Measurements from ENCODE around the gene DPH1. TPM values are rescaled to one million over a fixed set of nuclear protein-coding genes. Genes with fewer than 3 reads are reported as not detected.

DPH1 gene
- polyA plus RNA-seq, 1 of the 3 experiments (the other 2 are of a cell fraction) = 36.2 TPM

DNA sequence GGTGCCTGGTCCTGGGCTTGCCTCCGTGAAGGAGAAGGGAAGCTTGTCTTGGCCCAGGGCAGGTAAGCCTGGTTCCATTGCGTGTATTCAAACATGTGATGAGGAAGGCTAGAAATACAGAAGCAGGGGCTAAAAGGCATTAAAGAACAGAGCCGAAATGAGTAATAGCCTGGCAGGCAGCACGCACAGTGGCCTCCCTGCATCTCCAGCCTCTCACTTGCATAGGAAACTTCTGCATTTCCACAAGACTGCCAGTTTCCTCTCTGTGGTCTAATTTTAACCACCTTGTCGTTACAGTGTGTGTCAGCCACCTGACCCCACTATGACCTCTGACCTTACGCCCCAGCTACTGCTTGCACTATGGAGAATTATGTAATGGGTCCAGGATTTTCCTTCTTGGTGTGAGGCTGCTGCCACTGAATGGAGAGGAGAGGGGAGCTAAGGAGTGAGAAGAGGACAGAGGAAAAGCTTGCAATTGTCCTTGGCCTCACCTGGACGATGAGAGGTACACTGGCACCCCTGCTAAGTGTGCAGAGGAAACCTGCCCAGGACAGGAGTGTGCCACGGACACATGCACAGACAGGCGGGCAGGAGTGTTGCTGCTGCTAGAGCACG is 57.8 kb downstream of the DPH1 start:
- Histone ChIP-seq H2AFZ (ENCODE audit: low read depth) (no peak overlapping the region), H3K36me3 (replicated peaks in 1 of 2; ENCODE audit: control insufficient read depth in 1 of 2, insufficient read depth in 2 of 2, low read length in 1 of 2) (peaks cover 0 to 1% of the 10 kb centered on the region in 2 experiments), H3K27me3 (ENCODE audit: insufficient read depth) (no peaks in the 10 kb centered on the region), H4K20me1 (ENCODE audit: insufficient read depth) (no peaks in the 10 kb centered on the region), H3K4me3 (ENCODE audit: low read depth in 2 of 2, low read length in 1 of 2) (no peak overlapping the region), H3K4me1 (ENCODE audit: control insufficient read depth in 1 of 2, insufficient read depth in 2 of 2, low read depth in 1 of 2, low read length in 1 of 2) (peaks cover 28 to 78% of the 10 kb centered on the region in 2 experiments), H3F3A (replicated peaks; ENCODE audit: insufficient read depth) (peaks cover 22% of the 10 kb centered on the region), H3K27ac (ENCODE audit: low read depth in 2 of 2, low read length in 1 of 2) (peak overlapping the region in 1 of 2 experiments; percentile 2; a peak in 1 of 4 replicates), H3K9ac (no peak overlapping the region), H3K9me3 (no peaks in the 10 kb centered on the region), H3K9me2 (no peaks in the 10 kb centered on the region), H3K79me2 (ENCODE audit: insufficient read depth) (peaks cover 6% of the 10 kb centered on the region; the same call in 1 of the 2 replicates), H3K4me2 (no peak overlapping the region)
- 85% methylated on average over 9 of the region's 10 CpGs for WGBS (ENCODE audit: low lambda C conversion rate)
- no peak for DNase-seq
- TF ChIP-seq, protein P1, sequence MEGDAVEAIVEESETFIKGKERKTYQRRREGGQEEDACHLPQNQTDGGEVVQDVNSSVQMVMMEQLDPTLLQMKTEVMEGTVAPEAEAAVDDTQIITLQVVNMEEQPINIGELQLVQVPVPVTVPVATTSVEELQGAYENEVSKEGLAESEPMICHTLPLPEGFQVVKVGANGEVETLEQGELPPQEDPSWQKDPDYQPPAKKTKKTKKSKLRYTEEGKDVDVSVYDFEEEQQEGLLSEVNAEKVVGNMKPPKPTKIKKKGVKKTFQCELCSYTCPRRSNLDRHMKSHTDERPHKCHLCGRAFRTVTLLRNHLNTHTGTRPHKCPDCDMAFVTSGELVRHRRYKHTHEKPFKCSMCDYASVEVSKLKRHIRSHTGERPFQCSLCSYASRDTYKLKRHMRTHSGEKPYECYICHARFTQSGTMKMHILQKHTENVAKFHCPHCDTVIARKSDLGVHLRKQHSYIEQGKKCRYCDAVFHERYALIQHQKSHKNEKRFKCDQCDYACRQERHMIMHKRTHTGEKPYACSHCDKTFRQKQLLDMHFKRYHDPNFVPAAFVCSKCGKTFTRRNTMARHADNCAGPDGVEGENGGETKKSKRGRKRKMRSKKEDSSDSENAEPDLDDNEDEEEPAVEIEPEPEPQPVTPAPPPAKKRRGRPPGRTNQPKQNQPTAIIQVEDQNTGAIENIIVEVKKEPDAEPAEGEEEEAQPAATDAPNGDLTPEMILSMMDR (IDR thresholded peaks at IDR 0.05) = no peak
- TF ChIP-seq, protein P2, sequence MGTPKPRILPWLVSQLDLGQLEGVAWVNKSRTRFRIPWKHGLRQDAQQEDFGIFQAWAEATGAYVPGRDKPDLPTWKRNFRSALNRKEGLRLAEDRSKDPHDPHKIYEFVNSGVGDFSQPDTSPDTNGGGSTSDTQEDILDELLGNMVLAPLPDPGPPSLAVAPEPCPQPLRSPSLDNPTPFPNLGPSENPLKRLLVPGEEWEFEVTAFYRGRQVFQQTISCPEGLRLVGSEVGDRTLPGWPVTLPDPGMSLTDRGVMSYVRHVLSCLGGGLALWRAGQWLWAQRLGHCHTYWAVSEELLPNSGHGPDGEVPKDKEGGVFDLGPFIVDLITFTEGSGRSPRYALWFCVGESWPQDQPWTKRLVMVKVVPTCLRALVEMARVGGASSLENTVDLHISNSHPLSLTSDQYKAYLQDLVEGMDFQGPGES (IDR thresholded peaks at IDR 0.05; ENCODE audit: low read depth, low read length) = no peak
- TF ChIP-seq SIN3A (IDR thresholded peaks at IDR 0.05; ENCODE audit: borderline replicate concordance, low read depth, low read length) (no peak), GABPA (IDR thresholded peaks at IDR 0.05; ENCODE audit: low read depth) (no peak), FOXM1 (IDR thresholded peaks at IDR 0.05; ENCODE audit: low read depth) (no peak), YY1 (IDR thresholded peaks at IDR 0.05; ENCODE audit: low read depth) (no peak), POLR2AphosphoS5 (IDR thresholded peaks at IDR 0.05; ENCODE audit: low read depth, low read length) (no peak), TEAD4 (IDR thresholded peaks at IDR 0.05; ENCODE audit: borderline replicate concordance, insufficient read depth) (no peak), TAF1 (IDR thresholded peaks at IDR 0.05; ENCODE audit: borderline replicate concordance, low read depth, low read length) (no peak), JUND (IDR thresholded peaks at IDR 0.05) (no peak), SMC3 (IDR thresholded peaks at IDR 0.05; ENCODE audit: low read depth, low read length) (no peak), RFX5 (IDR thresholded peaks at IDR 0.05; ENCODE audit: low read length) (no peak), FOSL2 (IDR thresholded peaks at IDR 0.05; ENCODE audit: borderline replicate concordance, low read depth) (no peak)
- TF ChIP-seq, protein P3, sequence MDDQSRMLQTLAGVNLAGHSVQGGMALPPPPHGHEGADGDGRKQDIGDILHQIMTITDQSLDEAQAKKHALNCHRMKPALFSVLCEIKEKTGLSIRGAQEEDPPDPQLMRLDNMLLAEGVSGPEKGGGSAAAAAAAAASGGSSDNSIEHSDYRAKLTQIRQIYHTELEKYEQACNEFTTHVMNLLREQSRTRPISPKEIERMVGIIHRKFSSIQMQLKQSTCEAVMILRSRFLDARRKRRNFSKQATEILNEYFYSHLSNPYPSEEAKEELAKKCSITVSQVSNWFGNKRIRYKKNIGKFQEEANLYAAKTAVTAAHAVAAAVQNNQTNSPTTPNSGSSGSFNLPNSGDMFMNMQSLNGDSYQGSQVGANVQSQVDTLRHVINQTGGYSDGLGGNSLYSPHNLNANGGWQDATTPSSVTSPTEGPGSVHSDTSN (IDR thresholded peaks at IDR 0.05) = no peak
- TF ChIP-seq, protein P4, sequence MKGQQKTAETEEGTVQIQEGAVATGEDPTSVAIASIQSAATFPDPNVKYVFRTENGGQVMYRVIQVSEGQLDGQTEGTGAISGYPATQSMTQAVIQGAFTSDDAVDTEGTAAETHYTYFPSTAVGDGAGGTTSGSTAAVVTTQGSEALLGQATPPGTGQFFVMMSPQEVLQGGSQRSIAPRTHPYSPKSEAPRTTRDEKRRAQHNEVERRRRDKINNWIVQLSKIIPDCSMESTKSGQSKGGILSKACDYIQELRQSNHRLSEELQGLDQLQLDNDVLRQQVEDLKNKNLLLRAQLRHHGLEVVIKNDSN (IDR thresholded peaks at IDR 0.05; ENCODE audit: borderline replicate concordance, low read depth) = no peak
- CTCF ChIA-PET = interaction anchor here (0.9 to 1.7 kb wide), 3 partner anchors 12 to 144 kb away, joined by 3 to 8 read pairs (median 3); partner anchors contain the start of gene HIC1
- POLR2A ChIA-PET = no interaction called here

Measured in SK-N-SH (cell line).